Measurements from ENCODE around the gene BCORL1.

Gene BCORL1

GRCh38 chrX:130093271-130093670 is 110.8 kb downstream of the BCORL1 start:
- TF ChIP-seq, protein P1, sequence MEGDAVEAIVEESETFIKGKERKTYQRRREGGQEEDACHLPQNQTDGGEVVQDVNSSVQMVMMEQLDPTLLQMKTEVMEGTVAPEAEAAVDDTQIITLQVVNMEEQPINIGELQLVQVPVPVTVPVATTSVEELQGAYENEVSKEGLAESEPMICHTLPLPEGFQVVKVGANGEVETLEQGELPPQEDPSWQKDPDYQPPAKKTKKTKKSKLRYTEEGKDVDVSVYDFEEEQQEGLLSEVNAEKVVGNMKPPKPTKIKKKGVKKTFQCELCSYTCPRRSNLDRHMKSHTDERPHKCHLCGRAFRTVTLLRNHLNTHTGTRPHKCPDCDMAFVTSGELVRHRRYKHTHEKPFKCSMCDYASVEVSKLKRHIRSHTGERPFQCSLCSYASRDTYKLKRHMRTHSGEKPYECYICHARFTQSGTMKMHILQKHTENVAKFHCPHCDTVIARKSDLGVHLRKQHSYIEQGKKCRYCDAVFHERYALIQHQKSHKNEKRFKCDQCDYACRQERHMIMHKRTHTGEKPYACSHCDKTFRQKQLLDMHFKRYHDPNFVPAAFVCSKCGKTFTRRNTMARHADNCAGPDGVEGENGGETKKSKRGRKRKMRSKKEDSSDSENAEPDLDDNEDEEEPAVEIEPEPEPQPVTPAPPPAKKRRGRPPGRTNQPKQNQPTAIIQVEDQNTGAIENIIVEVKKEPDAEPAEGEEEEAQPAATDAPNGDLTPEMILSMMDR (conservative IDR thresholded peaks at IDR 0.05; ENCODE audit: control insufficient read depth, insufficient read depth, low read depth, low read length): no peak

DNA sequence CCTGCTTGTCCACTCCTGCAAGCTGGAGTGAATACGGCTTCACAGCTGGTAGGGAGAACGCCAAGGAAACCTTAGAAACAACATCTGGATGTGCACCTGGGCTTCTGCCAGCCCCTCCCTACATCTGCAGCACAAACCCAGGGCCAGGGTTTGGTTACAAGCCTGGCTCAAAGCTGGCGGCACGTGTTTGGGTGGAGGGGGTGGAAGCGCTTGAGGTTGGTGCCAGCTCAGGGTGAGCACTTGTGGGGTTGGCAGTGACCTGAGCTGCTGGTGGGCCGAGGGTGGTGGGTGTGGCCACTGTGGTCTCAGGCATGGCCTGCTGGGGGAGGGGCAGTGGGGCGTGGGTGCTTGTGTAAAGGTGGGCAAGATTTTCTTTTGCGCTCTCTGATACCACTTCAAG is 112.3 kb downstream of the BCORL1 start:
- no peak for DNase-seq (ENCODE audit: low read depth)
- TF ChIP-seq, protein P1 (conservative IDR thresholded peaks at IDR 0.05; ENCODE audit: control insufficient read depth, insufficient read depth, low read depth, low read length): no peak
- no peak overlapping the region for H3K4me3 ChIP-seq (ENCODE audit: control insufficient read depth, low read depth, low read length)

More at GRCh38 chrX:130093271-130093670, 110.8 kb downstream of the BCORL1 start:
- H3K4me3 ChIP-seq (ENCODE audit: control insufficient read depth, low read depth, low read length): no peak overlapping the region
- DNase-seq (ENCODE audit: low read depth): no peak

- TF ChIP-seq, protein P1 (conservative IDR thresholded peaks at IDR 0.05; ENCODE audit: control insufficient read depth, insufficient read depth, low read depth, low read length): no peak
- no peak for DNase-seq (ENCODE audit: low read depth)
- H3K4me3 ChIP-seq (ENCODE audit: control insufficient read depth, low read depth, low read length): no peak overlapping the region
These were observed 113.0 kb downstream of the BCORL1 start for GRCh38 chrX:130095249-130096030.

DNA sequence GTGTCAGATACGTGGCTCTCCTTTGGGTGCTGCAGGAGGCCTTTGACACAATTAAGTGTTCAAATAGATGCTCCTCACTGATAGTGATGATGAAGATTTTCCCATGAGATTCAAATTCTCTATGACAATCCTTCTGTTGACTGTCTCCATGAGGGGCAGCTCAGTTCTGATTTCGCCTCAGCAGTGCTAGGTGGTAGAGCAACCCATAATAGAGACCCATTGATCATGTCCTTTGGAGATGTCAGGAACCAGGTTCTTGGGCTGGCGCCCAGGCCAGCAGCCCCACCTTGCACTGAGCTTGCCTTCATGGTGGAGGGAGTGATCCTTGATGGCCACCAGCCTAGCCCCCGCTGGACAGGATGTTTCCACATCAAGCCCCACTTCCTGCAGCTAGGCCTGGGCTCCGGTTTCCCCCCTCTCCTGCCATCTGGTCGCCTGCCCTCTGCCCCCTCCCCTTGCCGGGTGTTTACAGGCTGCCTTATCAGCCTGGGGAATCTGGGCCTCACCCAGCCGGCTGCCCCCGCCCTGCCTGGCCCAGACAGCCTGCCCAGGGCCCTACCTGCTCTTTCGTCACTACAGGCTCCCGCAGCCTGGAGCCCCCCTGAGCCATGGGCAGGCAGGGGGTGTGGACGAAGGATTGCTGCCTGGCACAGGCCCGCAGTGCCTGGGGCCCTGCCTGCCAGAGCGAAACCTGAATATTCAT is 115.2 kb downstream of the BCORL1 start:
- no peak for DNase-seq (ENCODE audit: low read depth)
- TF ChIP-seq, protein P1 (conservative IDR thresholded peaks at IDR 0.05; ENCODE audit: control insufficient read depth, insufficient read depth, low read depth, low read length): no peak
- H3K4me3 ChIP-seq (ENCODE audit: control insufficient read depth, low read depth, low read length): no peak overlapping the region

DNA sequence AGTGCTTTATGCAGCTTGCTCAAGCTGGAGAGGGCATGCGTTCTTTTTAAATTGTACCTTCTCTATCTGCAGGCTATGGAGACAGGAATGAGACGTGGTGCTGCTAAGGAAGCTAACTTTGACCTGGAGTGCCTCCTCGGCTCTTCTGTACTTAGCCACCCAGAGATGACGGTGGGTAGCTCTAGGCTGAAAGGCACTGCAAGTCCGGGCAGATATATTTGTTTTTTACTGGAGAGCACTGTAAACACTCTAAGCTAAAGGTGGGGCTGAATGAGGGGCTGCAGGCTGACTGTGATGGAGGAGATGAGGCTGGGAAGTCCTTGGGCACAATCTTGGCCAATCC is 115.7 kb downstream of the BCORL1 start:
- TF ChIP-seq, protein P1 (conservative IDR thresholded peaks at IDR 0.05; ENCODE audit: control insufficient read depth, insufficient read depth, low read depth, low read length): no peak
- no peak overlapping the region for H3K4me3 ChIP-seq (ENCODE audit: control insufficient read depth, low read depth, low read length)
- no peak for DNase-seq (ENCODE audit: low read depth)

DNA sequence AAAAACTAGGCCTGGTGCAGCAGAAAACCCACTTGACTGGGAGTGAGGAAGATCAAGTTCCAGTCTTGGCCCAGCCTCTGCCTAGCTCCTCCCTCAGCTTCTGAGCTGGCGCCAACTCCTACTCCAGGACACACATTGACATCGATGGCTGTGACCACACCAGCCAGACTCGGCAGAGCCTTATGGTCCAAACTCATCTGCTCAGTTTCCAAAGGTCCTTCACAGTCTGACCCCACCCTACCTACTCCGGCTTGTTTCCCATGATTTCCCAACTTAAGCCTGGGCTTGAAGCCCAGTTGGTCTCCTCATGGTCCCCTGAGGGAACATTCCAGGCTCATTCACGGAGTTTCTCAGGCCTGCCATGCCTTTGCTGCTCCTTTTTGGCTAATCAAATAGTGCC is 117.7 kb downstream of the BCORL1 start:
- DNase-seq (ENCODE audit: low read depth): peak; percentile 96
- TF ChIP-seq, protein P1 (conservative IDR thresholded peaks at IDR 0.05; ENCODE audit: control insufficient read depth, insufficient read depth, low read depth, low read length): no peak

More for the DNA sequence above, 117.7 kb downstream of the BCORL1 start:
- no peak overlapping the region for H3K4me3 ChIP-seq (ENCODE audit: control insufficient read depth, low read depth, low read length)
